ENCODE data around the gene CA5A. TPM values are rescaled to one million over a fixed set of nuclear protein-coding genes. Genes with fewer than 3 reads are reported as not detected.
"Not testable (repeated sequence)": the region's sequence is repeated elsewhere in the genome, so short reads cannot be mapped to it uniquely, and the experiment has no call there.

Gene CA5A
- total RNA-seq, 4 donors from 2014 or later, result not detected

DNA sequence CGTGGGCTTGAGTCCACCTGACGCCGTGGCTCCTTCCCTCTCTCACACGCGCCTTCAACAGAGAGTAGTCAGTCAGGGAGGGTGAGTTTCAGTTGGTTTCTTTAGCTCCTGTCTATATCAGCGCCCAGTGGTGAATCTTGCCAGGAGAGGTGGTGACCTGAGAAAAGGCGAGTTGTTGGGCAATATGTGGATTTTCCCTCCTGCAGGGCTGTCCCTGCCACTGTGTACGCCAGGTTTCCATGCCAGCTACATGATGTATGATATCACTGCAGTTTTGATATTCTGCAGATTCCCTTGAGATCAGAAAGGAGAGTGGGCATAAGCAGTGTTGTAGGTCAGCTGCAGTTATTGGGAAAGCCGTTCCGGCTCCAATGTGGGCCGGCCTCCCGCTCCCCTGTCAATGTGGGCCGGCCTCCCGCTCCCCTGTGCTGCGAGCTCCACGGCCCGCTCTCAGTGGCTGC, 46.3 kb upstream of the CA5A start:
- no peak for DNase-seq (ENCODE audit: extremely low spot score)
- H3K36me3 ChIP-seq, result peaks cover 8 to 58% (median 33%) of the 10 kb centered on the region in 4 donors
- no peaks in the 10 kb centered on the region for H3K27me3 ChIP-seq
- H3K4me3 ChIP-seq, result no peak overlapping the region
- WGBS, result 89% methylated on average over 15 of the region's 17 CpGs
- no peaks in the 10 kb centered on the region for H3K9me3 ChIP-seq
- TF ChIP-seq CTCF (IDR thresholded peaks at IDR 0.05), result no peak
- TF ChIP-seq POLR2AphosphoS5 (IDR thresholded peaks at IDR 0.05), result no peak
- no peak for TF ChIP-seq POLR2A (IDR thresholded peaks at IDR 0.05; ENCODE audit: low read depth)
- TF ChIP-seq EP300 (IDR thresholded peaks at IDR 0.05), result no peak
- intact Hi-C loops (cut with DNase I), result loop anchor here (10.0 kb wide), 1 partner anchor 452 kb away; no protein-coding TSS in a partner anchor
- peaks cover 0 to 5% (median 2%) of the 10 kb centered on the region in 4 donors for H3K4me1 ChIP-seq
- no peak overlapping the region for H3K27ac ChIP-seq (replicated peaks in 1 of 4)

GRCh38 chr16:87981376-87981775, 45.0 kb upstream of the CA5A start:
- not testable (repeated sequence) for H3K9me3 ChIP-seq; H3K27ac ChIP-seq (replicated peaks in 1 of 4); H3K27me3 ChIP-seq; H3K4me1 ChIP-seq; DNase-seq (ENCODE audit: extremely low spot score); H3K4me3 ChIP-seq
- H3K36me3 ChIP-seq, result peaks cover 8 to 58% (median 35%) of the 10 kb centered on the region in 4 donors
- 98% methylated on average over 4 of the region's 4 CpGs for WGBS
- intact Hi-C loops (cut with DNase I), result loop anchor here (10.0 kb wide), 1 partner anchor 453 kb away; no protein-coding TSS in a partner anchor

DNA sequence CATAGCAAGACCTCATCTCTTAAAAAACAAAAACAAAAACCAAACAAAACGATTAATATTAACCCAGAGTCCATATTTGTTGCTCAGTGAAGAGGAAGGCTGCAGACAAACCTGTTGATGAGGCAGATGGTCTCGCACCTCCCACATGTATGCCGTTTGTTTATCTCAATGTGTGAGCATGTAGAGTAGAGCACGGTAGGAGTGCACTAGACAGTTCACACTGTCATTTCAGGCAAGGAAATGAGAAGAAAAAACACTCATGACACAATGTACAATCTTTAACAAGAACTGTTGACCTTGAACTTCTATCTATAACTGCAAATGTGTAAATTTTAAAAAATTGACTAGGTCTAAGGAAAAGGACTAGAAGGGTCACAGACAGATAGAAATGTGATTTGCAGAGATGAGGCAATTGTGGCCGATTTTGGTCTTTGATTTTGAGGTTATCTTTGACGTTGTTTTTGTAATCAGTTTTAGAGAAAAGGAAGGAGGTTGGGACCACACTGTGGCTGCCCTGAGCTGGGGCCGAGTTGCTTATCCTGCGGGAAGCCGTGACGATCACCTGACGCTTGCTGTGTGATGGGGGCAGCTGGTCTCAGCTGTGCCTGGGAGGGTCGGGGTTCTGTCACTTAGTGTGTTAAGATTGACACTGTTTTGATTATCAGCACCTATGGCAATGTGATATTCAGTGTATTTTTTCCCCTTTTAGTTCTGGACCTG, 43.7 kb upstream of the CA5A start:
- not testable (repeated sequence) for H3K9me3 ChIP-seq; H3K4me1 ChIP-seq; H3K27ac ChIP-seq (replicated peaks in 1 of 4); H3K4me3 ChIP-seq; DNase-seq (ENCODE audit: extremely low spot score); H3K27me3 ChIP-seq
- intact Hi-C loops (cut with DNase I), result loop anchor here (10.0 kb wide), 1 partner anchor 455 kb away; no protein-coding TSS in a partner anchor
- H3K36me3 ChIP-seq, result peaks cover 8 to 50% (median 32%) of the 10 kb centered on the region in 4 donors
- 84% methylated on average over 12 of the region's 12 CpGs for WGBS

DNA sequence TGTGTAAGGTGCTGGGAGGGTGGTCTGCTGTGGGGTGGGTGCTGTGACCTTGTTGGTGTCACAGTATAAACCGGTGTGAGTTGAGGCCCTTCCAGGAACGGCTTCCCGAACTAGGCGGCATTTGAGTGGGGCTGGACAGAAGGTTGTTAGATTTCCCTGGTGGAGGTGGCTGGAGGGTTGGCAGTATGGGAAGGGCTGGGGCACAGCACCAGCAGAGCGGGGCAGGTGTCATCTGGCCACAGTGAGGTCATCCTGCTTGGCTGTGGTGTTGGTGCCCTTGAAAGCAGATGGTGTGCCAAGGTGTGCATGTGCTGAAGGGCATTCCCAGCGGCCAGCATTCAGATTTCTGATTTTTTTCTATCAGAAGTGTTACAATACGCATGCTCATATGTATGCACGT, 43.0 kb upstream of the CA5A start:
- TF ChIP-seq POLR2AphosphoS5 (IDR thresholded peaks at IDR 0.05), result no peak
- TF ChIP-seq CTCF (IDR thresholded peaks at IDR 0.05), result no peak
- no peak for TF ChIP-seq EP300 (IDR thresholded peaks at IDR 0.05)
- no peak for TF ChIP-seq POLR2A (IDR thresholded peaks at IDR 0.05; ENCODE audit: low read depth)
- H3K9me3 ChIP-seq, result no peaks in the 10 kb centered on the region
- no peak overlapping the region for H3K27ac ChIP-seq (replicated peaks in 1 of 4)
- H3K4me3 ChIP-seq, result no peak overlapping the region
- peaks cover 8 to 48% (median 27%) of the 10 kb centered on the region in 4 donors for H3K36me3 ChIP-seq
- intact Hi-C loops (cut with DNase I), result no loop called here
- H3K27me3 ChIP-seq, result no peaks in the 10 kb centered on the region
- H3K4me1 ChIP-seq, result peaks cover 0 to 5% (median 2%) of the 10 kb centered on the region in 4 donors
- WGBS, result 94% methylated on average over 8 of the region's 8 CpGs
- no peak for DNase-seq (ENCODE audit: extremely low spot score)

GRCh38 chr16:87978127-87978526, 41.8 kb upstream of the CA5A start:
- H3K4me1 ChIP-seq, result peaks cover 0 to 3% (median 2%) of the 10 kb centered on the region in 4 donors
- no peaks in the 10 kb centered on the region for H3K9me3 ChIP-seq
- no peaks in the 10 kb centered on the region for H3K27me3 ChIP-seq
- TF ChIP-seq EP300 (IDR thresholded peaks at IDR 0.05) (no peak), POLR2A (IDR thresholded peaks at IDR 0.05; ENCODE audit: low read depth) (no peak), POLR2AphosphoS5 (IDR thresholded peaks at IDR 0.05) (no peak)
- DNase-seq (ENCODE audit: extremely low spot score), result no peak
- intact Hi-C loops (cut with DNase I), result no loop called here
- no peak overlapping the region for H3K27ac ChIP-seq (replicated peaks in 1 of 4)
- peaks cover 8 to 46% (median 24%) of the 10 kb centered on the region in 4 donors for H3K36me3 ChIP-seq
- 93% methylated on average over 5 of the region's 5 CpGs for WGBS
- no peak overlapping the region for H3K4me3 ChIP-seq

GRCh38 chr16:87976665-87977064, 40.3 kb upstream of the CA5A start:
- no peak for DNase-seq (ENCODE audit: extremely low spot score)
- Histone ChIP-seq H3K27ac (replicated peaks in 1 of 4) (no peak overlapping the region), H3K27me3 (no peaks in the 10 kb centered on the region), H3K4me1 (peaks cover 0 to 3% (median 0%) of the 10 kb centered on the region in 4 donors), H3K9me3 (peaks cover 0 to 12% (median 10%) of the 10 kb centered on the region in 4 donors), H3K36me3 (peaks cover 6 to 33% (median 19%) of the 10 kb centered on the region in 4 donors), H3K4me3 (no peak overlapping the region)
- WGBS, result 64% methylated on average over 3 of the region's 3 CpGs
- intact Hi-C loops (cut with DNase I), result no loop called here
- TF ChIP-seq POLR2A (IDR thresholded peaks at IDR 0.05; ENCODE audit: low read depth) (no peak), CTCF (IDR thresholded peaks at IDR 0.05) (no peak), EP300 (IDR thresholded peaks at IDR 0.05) (no peak), POLR2AphosphoS5 (IDR thresholded peaks at IDR 0.05) (no peak)

Measured in esophagus muscularis mucosa (tissue), 4 donors.